ENCODE measurements around the gene IER3. TPM values are rescaled to one million over a fixed set of nuclear protein-coding genes. Genes with fewer than 3 reads are reported as not detected.

Gene IER3
- total and polyA plus RNA-seq, 9 of the 15 experiments (the other 6 are each of a cell fraction or from before 2014, with no cell fraction given), result 1.5 to 30.0 (median 11.5) TPM

- no peak for TF ChIP-seq ZC3H11A (IDR thresholded peaks at IDR 0.05; ENCODE audit: low read depth, low read length)
- no peak for TF ChIP-seq SRSF7 (optimal IDR thresholded peaks at IDR 0.05; ENCODE audit: low read depth, low read length)
- TF ChIP-seq BRD4 (IDR thresholded peaks at IDR 0.05), result no peak
- TF ChIP-seq CBX3 (IDR thresholded peaks at IDR 0.05; ENCODE audit: borderline replicate concordance in 1 of 2, low read length in 2 of 2), result no peak
- TF ChIP-seq MIER1 (IDR thresholded peaks at IDR 0.05; ENCODE audit: low read depth), result no peak
- TF ChIP-seq ZNF263 (CRISPR knock-in tag; IDR thresholded peaks at IDR 0.05; ENCODE audit: borderline replicate concordance), result no peak; the same call in 1 of the 2 replicates
- no peak for TF ChIP-seq DMBX1 (CRISPR knock-in tag; IDR thresholded peaks at IDR 0.05; ENCODE audit: borderline replicate concordance)
- TF ChIP-seq SMARCA4 (IDR thresholded peaks at IDR 0.05), result no peak
- peak; percentile 91; the same call in 1 of the 2 replicates for TF ChIP-seq POLR2AphosphoS5 (IDR thresholded peaks at IDR 0.05; ENCODE audit: control insufficient read depth, insufficient read depth, low read depth, low read length)
- TF ChIP-seq MEF2A (IDR thresholded peaks at IDR 0.05; ENCODE audit: control insufficient read depth, low read depth, low read length), result no peak
- TF ChIP-seq POLR3A (IDR thresholded peaks at IDR 0.05; ENCODE audit: borderline replicate concordance, extremely low read depth, insufficient read depth, insufficient read length), result no peak
- no peak for TF ChIP-seq RBM25 (IDR thresholded peaks at IDR 0.05; ENCODE audit: low read depth, low read length, severe bottlenecking)
- no peak for TF ChIP-seq NFIC (IDR thresholded peaks at IDR 0.05)
- TF ChIP-seq SIX5 (IDR thresholded peaks at IDR 0.05; ENCODE audit: borderline replicate concordance in 1 of 2, insufficient read depth in 1 of 2, low read depth in 1 of 2, low read length in 2 of 2), result no peak
- TF ChIP-seq POLR2B (IDR thresholded peaks at IDR 0.05; ENCODE audit: low read depth, partially characterized antibody), result peak; percentile 39
- TF ChIP-seq AFF4 (CRISPR knock-in tag; IDR thresholded peaks at IDR 0.05), result no peak
- no peak for TF ChIP-seq HMGN3 (IDR thresholded peaks at IDR 0.05; ENCODE audit: borderline replicate concordance, extremely low read depth, insufficient read length, low read depth, low read length)
- TF ChIP-seq DDX20 (tag; IDR thresholded peaks at IDR 0.05; ENCODE audit: low read depth), result no peak
- peak in 1 of 2 experiments; percentile 17; a peak in 1 of 4 replicates for TF ChIP-seq MNT (conservative IDR thresholded peaks at IDR 0.05)
- TF ChIP-seq TAF15 (IDR thresholded peaks at IDR 0.05; ENCODE audit: low read depth, low read length), result no peak
- TF ChIP-seq ZNF764 (CRISPR knock-in tag; IDR thresholded peaks at IDR 0.05; ENCODE audit: low read depth), result no peak
Measured at GRCh38 chr6:30724906-30725667, 19.3 kb downstream of the IER3 start (continued).
